GM13976 (cell line): ENCODE results near the gene CRYGS.

Experiments
- DNase-seq: peaks from one replicate; pipeline ENCODE4 v3.0.0; 2012; ENCODE audit warnings: low spot score
- in situ Hi-C: fragments of 300-500 bp; cut with MboI; formaldehyde crosslinking; loops from one replicate; pipeline ENCODE4 v1.12.0; 2022; ENCODE audit warnings: low sequenced_read_pairs, mixed read lengths, inconsistent platforms; ENCODE audit not compliant: unreplicated experiment
- TF ChIP-seq, protein P1 (sequence below): IDR thresholded peaks from 2 replicates; pipeline ENCODE4 v1.5.1; 2012; ENCODE audit warnings: borderline replicate concordance, mild to moderate bottlenecking; ENCODE audit not compliant: insufficient read depth; ENCODE audit errors: extremely low read depth, missing control alignments, control extremely low read depth

CRYGS gene

GRCh38 chr3:186496635-186497034, 47.5 kb downstream of the CRYGS start:
- TF ChIP-seq, protein P1, sequence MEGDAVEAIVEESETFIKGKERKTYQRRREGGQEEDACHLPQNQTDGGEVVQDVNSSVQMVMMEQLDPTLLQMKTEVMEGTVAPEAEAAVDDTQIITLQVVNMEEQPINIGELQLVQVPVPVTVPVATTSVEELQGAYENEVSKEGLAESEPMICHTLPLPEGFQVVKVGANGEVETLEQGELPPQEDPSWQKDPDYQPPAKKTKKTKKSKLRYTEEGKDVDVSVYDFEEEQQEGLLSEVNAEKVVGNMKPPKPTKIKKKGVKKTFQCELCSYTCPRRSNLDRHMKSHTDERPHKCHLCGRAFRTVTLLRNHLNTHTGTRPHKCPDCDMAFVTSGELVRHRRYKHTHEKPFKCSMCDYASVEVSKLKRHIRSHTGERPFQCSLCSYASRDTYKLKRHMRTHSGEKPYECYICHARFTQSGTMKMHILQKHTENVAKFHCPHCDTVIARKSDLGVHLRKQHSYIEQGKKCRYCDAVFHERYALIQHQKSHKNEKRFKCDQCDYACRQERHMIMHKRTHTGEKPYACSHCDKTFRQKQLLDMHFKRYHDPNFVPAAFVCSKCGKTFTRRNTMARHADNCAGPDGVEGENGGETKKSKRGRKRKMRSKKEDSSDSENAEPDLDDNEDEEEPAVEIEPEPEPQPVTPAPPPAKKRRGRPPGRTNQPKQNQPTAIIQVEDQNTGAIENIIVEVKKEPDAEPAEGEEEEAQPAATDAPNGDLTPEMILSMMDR = no peak
- no peak for DNase-seq
- in situ Hi-C loops = no loop called here

DNA sequence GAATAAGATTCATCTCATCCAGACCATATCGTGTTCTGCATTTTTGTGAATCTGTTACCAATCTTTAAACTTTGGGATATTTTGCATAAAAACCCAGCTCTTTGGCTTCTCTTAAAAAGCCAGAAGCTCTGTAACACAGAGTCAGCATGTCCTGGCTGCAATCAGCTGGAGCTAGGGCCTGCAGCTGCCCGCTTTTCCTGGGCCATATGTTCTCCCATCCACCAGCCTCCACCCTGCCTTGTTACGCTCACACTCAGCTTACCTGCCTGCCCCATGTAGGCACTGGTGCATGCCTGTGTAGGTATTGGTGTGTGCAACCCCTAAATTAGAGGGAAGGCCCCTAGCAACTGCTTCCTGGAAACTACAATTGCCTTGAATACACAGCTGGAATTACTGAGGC, 48.2 kb downstream of the CRYGS start:
- no peak for DNase-seq
- in situ Hi-C loops = no loop called here
- TF ChIP-seq, protein P1 = no peak

DNA sequence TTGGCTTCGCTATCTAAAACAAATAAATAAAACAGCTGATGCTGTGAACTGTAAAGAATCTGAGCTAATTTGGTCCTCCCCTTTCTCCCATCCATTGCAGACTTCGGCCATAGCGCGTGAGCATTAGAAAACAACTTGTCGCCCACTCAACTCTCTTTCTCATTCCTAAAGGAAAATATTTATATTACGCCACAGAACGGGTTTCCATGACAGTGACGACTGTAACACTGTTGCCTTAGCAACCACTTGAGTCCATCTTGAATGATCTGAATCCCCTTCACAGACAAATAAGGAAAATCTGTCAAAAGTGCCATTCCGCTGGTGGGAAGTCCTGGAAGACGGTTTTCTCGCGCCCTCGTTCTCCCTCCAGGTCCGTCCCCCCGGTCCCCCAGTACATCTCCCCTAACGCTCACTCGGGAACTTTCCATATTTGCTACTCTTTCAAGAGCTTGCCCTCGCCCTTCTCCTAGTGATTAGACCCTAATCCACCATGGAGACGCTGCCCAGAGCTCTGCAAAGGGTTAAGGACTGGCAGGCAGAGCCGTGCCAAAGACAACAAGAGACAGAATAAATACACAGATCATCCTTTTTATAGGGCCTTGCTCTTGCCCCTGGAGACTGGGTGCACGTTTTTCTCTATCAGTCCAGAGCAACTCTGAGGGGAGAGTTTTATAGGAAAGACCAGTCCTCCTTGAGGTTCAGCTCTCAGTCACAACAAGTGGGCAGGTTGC, 50.5 kb downstream of the CRYGS start:
- in situ Hi-C loops = no loop called here
- TF ChIP-seq, protein P1 = no peak
- DNase-seq = no peak

DNA sequence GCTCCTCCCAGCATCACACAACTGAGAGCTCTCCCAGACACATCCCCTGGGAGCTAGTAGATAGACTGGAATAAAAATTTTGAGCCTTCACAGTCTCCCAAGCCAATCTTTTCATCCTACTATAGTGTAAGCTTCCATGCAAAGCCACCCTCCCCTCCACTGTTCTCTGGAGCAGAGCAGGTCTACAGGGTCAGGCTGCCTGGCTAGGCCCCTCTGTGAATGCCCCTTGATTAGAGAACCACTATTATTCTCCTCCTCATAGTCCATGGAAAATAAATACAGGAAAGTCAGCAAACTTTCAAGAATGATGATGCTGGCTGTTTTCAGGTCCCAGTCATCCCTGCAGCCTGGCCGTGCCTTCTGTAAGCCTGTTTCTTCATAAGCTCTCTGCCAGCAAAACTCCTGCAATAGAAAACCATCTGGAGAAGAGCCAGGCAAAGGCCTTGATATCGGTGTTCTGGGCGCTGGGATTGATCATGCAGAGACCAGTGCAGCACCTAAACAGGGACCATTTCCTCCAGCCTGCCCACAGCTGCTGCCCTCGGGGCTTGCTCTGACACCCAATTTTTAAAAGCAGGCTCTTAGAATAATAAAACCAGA, 51.7 kb downstream of the CRYGS start:
- no peak for DNase-seq
- in situ Hi-C loops = no loop called here
- TF ChIP-seq, protein P1 = no peak

- DNase-seq = no peak
- in situ Hi-C loops = no loop called here
- TF ChIP-seq, protein P1 = no peak
Observed at GRCh38 chr3:186489507-186489906, 54.7 kb downstream of the CRYGS start.
